Endodermal cell (in vitro differentiated cells): Measurements from ENCODE around the gene SGCD. TPM values are rescaled to one million over a fixed set of nuclear protein-coding genes. Genes with fewer than 3 reads are reported as not detected.

Source experiments
- DNase-seq: peaks from one replicate; pipeline ENCODE4 v3.0.0-alpha.2; 2017
- H3K27ac ChIP-seq: 2 replicates; pipeline ENCODE4 v1.5.1; 2013; ENCODE audit warnings: mild to moderate bottlenecking, low read depth, low read length, moderate library complexity
- H3K27me3 ChIP-seq: 2 replicates; pipeline ENCODE4 v1.6.1; 2013; ENCODE audit warnings: mild to moderate bottlenecking, low read length, moderate library complexity; ENCODE audit not compliant: insufficient read depth, control insufficient read depth, poor library complexity, severe bottlenecking
- H3K36me3 ChIP-seq: 2 replicates; pipeline ENCODE4 v1.7.0; 2013; ENCODE audit warnings: mild to moderate bottlenecking, low read length, moderate library complexity; ENCODE audit not compliant: control insufficient read depth, insufficient read depth
- H3K4me1 ChIP-seq: one replicate; pipeline ENCODE4 v1.7.0; 2013; ENCODE audit warnings: low read length; ENCODE audit not compliant: control insufficient read depth, insufficient read depth
- H3K4me3 ChIP-seq: 2 replicates; pipeline ENCODE4 v1.5.1; 2013; ENCODE audit warnings: mild to moderate bottlenecking, low read length, moderate library complexity
- H3K9ac ChIP-seq: 2 replicates; pipeline ENCODE4 v1.6.1; 2013; ENCODE audit warnings: mild to moderate bottlenecking, low read length, moderate library complexity; ENCODE audit not compliant: poor library complexity, severe bottlenecking; ENCODE audit errors: extremely low read depth
- H3K9me3 ChIP-seq: 2 replicates; pipeline ENCODE4 v1.6.1; 2013; ENCODE audit warnings: mild to moderate bottlenecking, low read length, moderate library complexity; ENCODE audit not compliant: control insufficient read depth
- H3K27ac Mint-ChIP-seq: 2 replicates; pipeline ENCODE4 v1.8.0; 2020; ENCODE audit warnings: mixed read lengths
- H3K27me3 Mint-ChIP-seq: 2 replicates; pipeline ENCODE4 v1.8.0; 2021; ENCODE audit warnings: mild to moderate bottlenecking, mixed read lengths; ENCODE audit not compliant: insufficient read depth
- H3K36me3 Mint-ChIP-seq: 2 replicates; pipeline ENCODE4 v1.8.0; 2020; ENCODE audit warnings: low read depth, mixed read lengths
- H3K4me1 Mint-ChIP-seq: 2 replicates; pipeline ENCODE4 v1.8.0; 2020; ENCODE audit warnings: mixed read lengths
- H3K4me3 Mint-ChIP-seq: 2 replicates; pipeline ENCODE4 v1.8.0; 2020; ENCODE audit warnings: mild to moderate bottlenecking, moderate library complexity, mixed read lengths
- H3K9me3 Mint-ChIP-seq: 2 replicates; pipeline ENCODE4 v1.8.0; 2020; ENCODE audit warnings: mild to moderate bottlenecking, mixed read lengths
- WGBS, 2 experiments: methylation state at CpG; one replicate each; pipeline versions ENCODE4 v1.1.5 to v1.1.7; 2013; ENCODE audit warnings: missing lambda C conversion rate in 2 of 2, mixed read lengths in 1 of 2; ENCODE audit not compliant: insufficient coverage in 1 of 2, insufficient read length in 1 of 2; 5-methylcytosine and 5-hydroxymethylcytosine counted together
- total RNA-seq, 2 donors: library from RNA; stranded (reverse); fragmentation: NEBNext Ultra II Directional in 1 of 2; extraction: Animal tissue kit (Norgen Biotek cat#: 25700) in 1 of 2; gene quantifications; 2 replicates in 1 of 2; 3 replicates in 1 of 2; pipeline ENCODE4 v1.2.1, GENCODE V29; 2021
- TF ChIP-seq, protein P1 (sequence below): fragments of 200-600 bp; sonication (generic); conservative IDR thresholded peaks from 2 replicates; pipeline ENCODE4 v1.5.0; 2021; ENCODE audit warnings: antibody characterized with exemption, mild to moderate bottlenecking

SGCD gene
- total RNA-seq, 2 donors from 2014 or later, result 0.04 to 0.42 TPM

DNA sequence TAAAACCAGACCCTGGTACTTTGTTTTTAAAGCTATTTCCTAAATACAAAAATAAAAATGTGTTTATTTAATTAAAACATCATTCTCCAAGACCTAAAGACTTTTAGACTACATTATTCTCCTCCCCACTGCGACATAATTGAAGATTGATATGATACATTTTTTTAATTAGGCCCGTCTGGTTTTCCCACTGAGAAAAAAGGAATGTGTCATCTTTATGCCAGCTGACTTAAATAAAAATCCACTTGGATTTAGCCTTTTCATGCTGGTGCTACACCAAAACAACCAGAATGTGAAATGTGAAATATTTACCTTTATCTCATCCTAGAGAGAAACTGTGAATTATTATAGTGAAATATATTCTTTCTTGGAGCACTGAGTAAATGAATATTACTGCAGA lies 367.6 kb downstream of the SGCD start:
- H3K36me3 ChIP-seq, result no peaks in the 10 kb centered on the region

DNA sequence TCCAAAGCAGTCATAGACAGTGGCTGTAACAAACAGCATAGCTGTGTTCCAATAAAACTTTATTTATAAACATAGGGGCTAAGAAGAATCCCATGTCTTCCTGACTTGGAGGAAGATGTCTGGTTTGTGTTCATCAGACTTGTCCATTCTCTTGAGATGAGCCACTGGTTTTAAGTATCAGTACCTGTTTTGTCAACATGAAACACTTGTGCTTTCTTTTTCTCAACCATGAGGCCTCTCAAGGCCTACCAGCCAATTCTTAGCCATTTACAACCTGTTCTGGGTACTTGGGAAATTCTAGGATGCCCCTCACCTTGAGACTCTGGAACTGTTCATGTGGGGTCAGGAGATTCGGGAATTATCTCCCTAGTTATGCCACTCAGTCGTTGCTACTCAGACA lies 368.8 kb downstream of the SGCD start:
- Mint-ChIP-seq H3K4me1 (peaks cover 11% of the 10 kb centered on the region), H3K4me3 (no peak overlapping the region), H3K9me3 (no peaks in the 10 kb centered on the region), H3K27me3 (peaks cover 2% of the 10 kb centered on the region), H3K36me3 (no peaks in the 10 kb centered on the region), H3K27ac (no peak overlapping the region)
- Histone ChIP-seq H3K9ac (no peak overlapping the region), H3K27me3 (no peaks in the 10 kb centered on the region), H3K9me3 (no peaks in the 10 kb centered on the region), H3K27ac (no peak overlapping the region), H3K4me1 (no peaks in the 10 kb centered on the region), H3K36me3 (no peaks in the 10 kb centered on the region), H3K4me3 (no peak overlapping the region)
- DNase-seq, result no peak
- TF ChIP-seq, protein P1, sequence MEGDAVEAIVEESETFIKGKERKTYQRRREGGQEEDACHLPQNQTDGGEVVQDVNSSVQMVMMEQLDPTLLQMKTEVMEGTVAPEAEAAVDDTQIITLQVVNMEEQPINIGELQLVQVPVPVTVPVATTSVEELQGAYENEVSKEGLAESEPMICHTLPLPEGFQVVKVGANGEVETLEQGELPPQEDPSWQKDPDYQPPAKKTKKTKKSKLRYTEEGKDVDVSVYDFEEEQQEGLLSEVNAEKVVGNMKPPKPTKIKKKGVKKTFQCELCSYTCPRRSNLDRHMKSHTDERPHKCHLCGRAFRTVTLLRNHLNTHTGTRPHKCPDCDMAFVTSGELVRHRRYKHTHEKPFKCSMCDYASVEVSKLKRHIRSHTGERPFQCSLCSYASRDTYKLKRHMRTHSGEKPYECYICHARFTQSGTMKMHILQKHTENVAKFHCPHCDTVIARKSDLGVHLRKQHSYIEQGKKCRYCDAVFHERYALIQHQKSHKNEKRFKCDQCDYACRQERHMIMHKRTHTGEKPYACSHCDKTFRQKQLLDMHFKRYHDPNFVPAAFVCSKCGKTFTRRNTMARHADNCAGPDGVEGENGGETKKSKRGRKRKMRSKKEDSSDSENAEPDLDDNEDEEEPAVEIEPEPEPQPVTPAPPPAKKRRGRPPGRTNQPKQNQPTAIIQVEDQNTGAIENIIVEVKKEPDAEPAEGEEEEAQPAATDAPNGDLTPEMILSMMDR, result no peak
- 83 to 100% methylated on average over 1 to 2 of the region's 2 CpGs for WGBS, 2 experiments

More for the DNA sequence above, 367.6 kb downstream of the SGCD start:
- no peaks in the 10 kb centered on the region for H3K4me1 ChIP-seq
- no peaks in the 10 kb centered on the region for H3K27me3 ChIP-seq
- no peak overlapping the region for H3K4me3 ChIP-seq
- DNase-seq, result no peak
- no peak overlapping the region for H3K9ac ChIP-seq
- Mint-ChIP-seq H3K36me3 (no peaks in the 10 kb centered on the region), H3K4me3 (no peak overlapping the region), H3K27ac (no peak overlapping the region), H3K9me3 (no peaks in the 10 kb centered on the region), H3K27me3 (peaks cover 2% of the 10 kb centered on the region), H3K4me1 (peaks cover 11% of the 10 kb centered on the region)
- no peak overlapping the region for H3K27ac ChIP-seq
- TF ChIP-seq, protein P1, result no peak
- no peaks in the 10 kb centered on the region for H3K9me3 ChIP-seq
- WGBS, 2 experiments, result 86% methylated on average over 2 of the region's 2 CpGs; no CpG with 5 or more reads in 1 of the 2 experiments

DNA sequence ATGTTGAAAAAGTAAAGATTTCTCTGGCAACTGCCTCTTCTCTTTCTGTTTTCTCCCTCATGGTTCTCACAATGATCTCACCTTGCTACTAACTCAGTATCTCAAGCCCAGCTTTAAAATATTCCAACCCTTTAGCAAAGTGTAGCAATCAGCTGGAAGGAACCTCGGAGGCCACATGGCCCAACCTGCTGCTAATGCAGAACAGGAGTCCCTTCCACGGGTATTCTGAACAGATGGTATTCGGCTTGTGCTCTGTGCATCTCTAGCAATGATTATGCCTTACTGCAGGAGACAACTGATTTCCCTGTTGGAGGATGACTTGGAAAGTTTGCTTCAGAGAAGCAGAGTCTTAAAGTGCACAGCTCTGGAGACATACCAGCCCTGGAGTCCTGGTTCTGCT lies 371.4 kb downstream of the SGCD start:
- Mint-ChIP-seq H3K36me3 (no peaks in the 10 kb centered on the region), H3K4me1 (peaks cover 8% of the 10 kb centered on the region), H3K9me3 (no peaks in the 10 kb centered on the region), H3K27ac (no peak overlapping the region), H3K27me3 (peaks cover 2% of the 10 kb centered on the region), H3K4me3 (no peak overlapping the region)
- TF ChIP-seq, protein P1, result no peak
- no peaks in the 10 kb centered on the region for H3K4me1 ChIP-seq
- no peak for DNase-seq
- WGBS, 2 experiments, result 86 to 93% methylated on average over 2 to 3 of the region's 3 CpGs
- H3K36me3 ChIP-seq, result no peaks in the 10 kb centered on the region
- H3K4me3 ChIP-seq, result no peak overlapping the region
- no peak overlapping the region for H3K9ac ChIP-seq
- H3K9me3 ChIP-seq, result no peaks in the 10 kb centered on the region
- H3K27ac ChIP-seq, result no peak overlapping the region
- no peaks in the 10 kb centered on the region for H3K27me3 ChIP-seq
